HG02884 (cell line): ENCODE results near the gene TMPRSS13.

ENCODE experiments used
- ATAC-seq: cut with Tn5 transposase; IDR thresholded peaks from one replicate; pipeline ENCODE4 v1.9.1; 2021; ENCODE audit warnings: mild to moderate bottlenecking, moderate library complexity; ENCODE audit not compliant: unreplicated experiment

TMPRSS13 gene

GRCh38 chr11:117914398-117914761, 14.8 kb downstream of the TMPRSS13 start:
- ATAC-seq = no peak

GRCh38 chr11:117913736-117914397, 15.3 kb downstream of the TMPRSS13 start:
- no peak for ATAC-seq

GRCh38 chr11:117912497-117912896, 16.7 kb downstream of the TMPRSS13 start:
- no peak for ATAC-seq

GRCh38 chr11:117911694-117912093, 17.5 kb downstream of the TMPRSS13 start:
- ATAC-seq = no peak

- ATAC-seq = no peak
Measured at GRCh38 chr11:117910941-117911655, 18.1 kb downstream of the TMPRSS13 start.

- ATAC-seq = no peak
Measured at GRCh38 chr11:117910525-117910924, 18.7 kb downstream of the TMPRSS13 start.

GRCh38 chr11:117909611-117910382, 19.4 kb downstream of the TMPRSS13 start:
- no peak for ATAC-seq

GRCh38 chr11:117908959-117909610, 20.1 kb downstream of the TMPRSS13 start:
- ATAC-seq = no peak

- ATAC-seq = no peak
Measured at GRCh38 chr11:117908109-117908895, 20.9 kb downstream of the TMPRSS13 start.

GRCh38 chr11:117907276-117908108, 21.7 kb downstream of the TMPRSS13 start:
- ATAC-seq = no peak

- ATAC-seq = no peak
Measured at GRCh38 chr11:117906710-117907109, 22.5 kb downstream of the TMPRSS13 start.

GRCh38 chr11:117906126-117906525, 23.1 kb downstream of the TMPRSS13 start:
- no peak for ATAC-seq

GRCh38 chr11:117905524-117905923, 23.7 kb downstream of the TMPRSS13 start:
- no peak for ATAC-seq

GRCh38 chr11:117903505-117904382, 25.5 kb downstream of the TMPRSS13 start:
- ATAC-seq = no peak

- ATAC-seq = no peak
Measured at GRCh38 chr11:117902001-117902845, 27.0 kb downstream of the TMPRSS13 start.

GRCh38 chr11:117901601-117902000, 27.6 kb downstream of the TMPRSS13 start:
- no peak for ATAC-seq

GRCh38 chr11:117900720-117901440, 28.3 kb downstream of the TMPRSS13 start:
- no peak for ATAC-seq
